Spleen (tissue), 7 donors: ENCODE data around the gene INPP5D.

ENCODE experiments used
- CTCF ChIP-seq, 11 experiments: fragments of 200-600 bp in 7 of 11; fragments of 450-650 bp in 4 of 11; sonication (generic) in 4 of 11; IDR thresholded peaks in 8 of 11; conservative IDR thresholded peaks in 3 of 11; 1 replicate in 7 of 11; 2 replicates in 4 of 11; pipeline versions ENCODE4 v1.4.0 to v1.8.0; 2016 to 2021; ENCODE audit warnings: antibody characterized with exemption in 11 of 11, inconsistent platforms in 4 of 11, mild to moderate bottlenecking in 1 of 11
- POLR2A ChIP-seq, 3 donors: fragments of 450-650 bp; IDR thresholded peaks; one replicate each; pipeline ENCODE4 v1.5.1; 2017; ENCODE audit warnings: antibody characterized with exemption in 3 of 3, mild to moderate bottlenecking in 1 of 3
- POLR2AphosphoS5 ChIP-seq, 3 donors: sonication (generic); formaldehyde crosslinking; IDR thresholded peaks; one replicate each; pipeline ENCODE4 v1.5.1; 2017; ENCODE audit warnings: antibody characterized with exemption in 3 of 3
- donor health status: DM: no; HTN: no; CAD: no; lungs with moderate emphysema.
- donor health status: DM: no; HTN: no; CAD: no.
- donor health status: DM: no; HTN: no; CAD: no.

GRCh38 chr2:233156001-233156400 lies 95.9 kb downstream of the INPP5D start:
- TF ChIP-seq CTCF (IDR thresholded peaks at IDR 0.05 in 8 of 11, conservative IDR thresholded peaks at IDR 0.05 in 3 of 11) (no peak), POLR2A (IDR thresholded peaks at IDR 0.05) (no peak), POLR2AphosphoS5 (IDR thresholded peaks at IDR 0.05) (peak in 1 of 3 donors; percentile 49)
